Measurements from ENCODE around the gene RAB1B. TPM values are rescaled to one million over a fixed set of nuclear protein-coding genes. Genes with fewer than 3 reads are reported as not detected.

RAB1B gene
- total RNA-seq, 1 donor from 2014 or later: 150 TPM

Other genes with a start within 250 kb of the RAB1B start
- gene CATSPER1, start 242.2 kb upstream of the RAB1B start, total RNA-seq: 0.54 and 1.1 TPM in 2 replicates
- 0.71 and 0.94 TPM in 2 replicates for gene GAL3ST3, start 219.5 kb upstream of the RAB1B start, total RNA-seq
- gene SF3B2, start 216.3 kb upstream of the RAB1B start, total RNA-seq: 193 and 198 TPM in 2 replicates
- gene PACS1, start 198.4 kb upstream of the RAB1B start, total RNA-seq: 83.8 and 84.9 TPM in 2 replicates
- 35.5 and 43.8 TPM in 2 replicates for gene KLC2, start 10.9 kb upstream of the RAB1B start, total RNA-seq
- 3.8 and 5.0 TPM in 2 replicates for gene CNIH2, start 9.5 kb downstream of the RAB1B start, total RNA-seq
- 140 and 146 TPM in 2 replicates for gene YIF1A, start 20.5 kb downstream of the RAB1B start, total RNA-seq
- gene TMEM151A, start 23.3 kb downstream of the RAB1B start, total RNA-seq: 0.46 and 0.55 TPM in 2 replicates
- gene CD248, start 48.4 kb downstream of the RAB1B start, total RNA-seq: 68.7 and 70.9 TPM in 2 replicates
- 21.0 and 23.6 TPM in 2 replicates for gene RIN1, start 67.8 kb downstream of the RAB1B start, total RNA-seq
- gene BRMS1, start 76.5 kb downstream of the RAB1B start, total RNA-seq: 32.3 and 33.4 TPM in 2 replicates
- 31.0 and 32.7 TPM in 2 replicates for gene B4GAT1, start 79.0 kb downstream of the RAB1B start, total RNA-seq
- 2.0 and 3.6 TPM in 2 replicates for gene SLC29A2, start 103.1 kb downstream of the RAB1B start, total RNA-seq
- gene NPAS4, start 152.4 kb downstream of the RAB1B start, total RNA-seq: 0.11 and 0.18 TPM in 2 replicates
- 42.1 and 45.4 TPM in 2 replicates for gene MRPL11, start 170.2 kb downstream of the RAB1B start, total RNA-seq
- 11.9 and 13.6 TPM in 2 replicates for gene PELI3, start 198.3 kb downstream of the RAB1B start, total RNA-seq
- 32.9 and 41.0 TPM in 2 replicates for gene DPP3, start 211.8 kb downstream of the RAB1B start, total RNA-seq
- gene BBS1, start 242.0 kb downstream of the RAB1B start, total RNA-seq: 44.1 and 51.1 TPM in 2 replicates

Data from osteocyte (in vitro differentiated cells).